WTC11 (cell line): ENCODE measurements around the gene DYNC1I2. TPM values are rescaled to one million over a fixed set of nuclear protein-coding genes. Genes with fewer than 3 reads are reported as not detected.

Source experiments
- ATAC-seq: fragments of 200-7000 bp; cut with Tn5 transposase; 2 replicates; pipeline ENCODE4 v1.10.0; 2021; ENCODE audit warnings: mild to moderate bottlenecking, moderate library complexity
- CTCF ChIA-PET: fragments of 300-600 bp; sonication (Branson Sonifier 250); formaldehyde crosslinking; loops from one replicate; lab custom pipeline; 2021; ENCODE audit warnings: antibody characterized with exemption; lab: Charles Lee
- POLR2A ChIA-PET: fragments of 350-600 bp; sonication (Branson Sonifier 250); formaldehyde crosslinking; loops from one replicate; lab custom pipeline; 2021; ENCODE audit warnings: antibody characterized with exemption; lab: Charles Lee
- DNase-seq: peaks from one replicate; pipeline ENCODE4 v3.0.0; 2021; ENCODE audit warnings: low spot score
- H3K27ac Mint-ChIP-seq: 2 replicates; pipeline ENCODE4 v1.8.0; 2021; ENCODE audit warnings: mixed read lengths
- H3K27me3 Mint-ChIP-seq: 2 replicates; pipeline ENCODE4 v1.8.0; 2021; ENCODE audit warnings: low read depth, mild to moderate bottlenecking, moderate library complexity, mixed read lengths
- H3K36me3 Mint-ChIP-seq: 2 replicates; pipeline ENCODE4 v1.8.0; 2021; ENCODE audit warnings: mixed read lengths
- H3K4me1 Mint-ChIP-seq: 2 replicates; pipeline ENCODE4 v1.8.0; 2022; ENCODE audit warnings: mixed read lengths
- H3K4me3 Mint-ChIP-seq: 2 replicates; pipeline ENCODE4 v1.8.0; 2021; ENCODE audit warnings: mild to moderate bottlenecking, moderate library complexity, mixed read lengths
- H3K9me3 Mint-ChIP-seq: 2 replicates; pipeline ENCODE4 v1.8.0; 2021; ENCODE audit warnings: mixed read lengths
- CBFB ChIP-seq: sonication (generic); formaldehyde crosslinking; IDR thresholded peaks from 2 replicates; pipeline ENCODE4 v1.8.1; 2022; ENCODE audit warnings: mild to moderate bottlenecking, low read depth, missing genetic modification reagents
- CREB1 ChIP-seq: sonication (generic); formaldehyde crosslinking; IDR thresholded peaks from 2 replicates; pipeline ENCODE4 v1.8.0; 2023; ENCODE audit warnings: mild to moderate bottlenecking, missing genetic modification reagents
- ELF4 ChIP-seq: sonication (generic); formaldehyde crosslinking; IDR thresholded peaks from 2 replicates; pipeline ENCODE4 v1.8.1; 2022; ENCODE audit warnings: low read depth, mild to moderate bottlenecking, moderate library complexity, missing genetic modification reagents
- FOXK1 ChIP-seq: sonication (generic); formaldehyde crosslinking; IDR thresholded peaks from 2 replicates; pipeline ENCODE4 v1.8.0; 2022; ENCODE audit warnings: mild to moderate bottlenecking, moderate library complexity, missing genetic modification reagents
- GRHL2 ChIP-seq: fragments of 250-450 bp; sonication (Bioruptor Pico); IDR thresholded peaks from 2 replicates; pipeline ENCODE4 v1.8.0; 2022; ENCODE audit warnings: mild to moderate bottlenecking, moderate library complexity; ENCODE audit not compliant: insufficient replicate concordance, severe bottlenecking
- GTF2I ChIP-seq: fragments of 250-450 bp; sonication (Bioruptor Pico); conservative IDR thresholded peaks from 2 replicates; pipeline ENCODE4 v1.4.0; 2021; ENCODE audit warnings: mild to moderate bottlenecking
- HMGXB4 ChIP-seq: sonication (generic); formaldehyde crosslinking; IDR thresholded peaks from 2 replicates; pipeline ENCODE4 v1.8.1; 2023; ENCODE audit warnings: mild to moderate bottlenecking, moderate library complexity, missing genetic modification reagents
- IRF2 ChIP-seq: sonication (generic); formaldehyde crosslinking; IDR thresholded peaks from 2 replicates; pipeline ENCODE4 v1.8.0; 2022; ENCODE audit warnings: low read depth, missing genetic modification reagents, borderline replicate concordance
- JAZF1 ChIP-seq: fragments of 250-450 bp; sonication (Bioruptor Pico); IDR thresholded peaks from 2 replicates; pipeline ENCODE4 v1.9.0; 2021; ENCODE audit warnings: moderate library complexity, mild to moderate bottlenecking, inconsistent platforms
- KAT7 ChIP-seq: sonication (generic); formaldehyde crosslinking; IDR thresholded peaks from 2 replicates; pipeline ENCODE4 v1.8.1; 2023; ENCODE audit warnings: missing genetic modification reagents, mild to moderate bottlenecking, borderline replicate concordance
- RELA ChIP-seq: sonication (generic); formaldehyde crosslinking; IDR thresholded peaks from 2 replicates; pipeline ENCODE4 v1.8.1; 2022; ENCODE audit warnings: missing genetic modification reagents, mild to moderate bottlenecking, borderline replicate concordance
- RORB ChIP-seq: fragments of 250-450 bp; sonication (Bioruptor Pico); IDR thresholded peaks from 2 replicates; pipeline ENCODE4 v1.9.0; 2021; ENCODE audit warnings: mild to moderate bottlenecking
- SMAD4 ChIP-seq: sonication (generic); formaldehyde crosslinking; IDR thresholded peaks from 2 replicates; pipeline ENCODE4 v1.8.0; 2022; ENCODE audit warnings: mild to moderate bottlenecking, missing genetic modification reagents
- ZNF416 ChIP-seq: fragments of 250-450 bp; sonication (Bioruptor Pico); IDR thresholded peaks from 2 replicates; pipeline ENCODE4 v1.9.0; 2021; ENCODE audit warnings: mild to moderate bottlenecking, inconsistent platforms
- ZNF425 ChIP-seq: fragments of 250-450 bp; sonication (Bioruptor Pico); conservative IDR thresholded peaks from 2 replicates; pipeline ENCODE4 v1.9.0; 2021; ENCODE audit warnings: mild to moderate bottlenecking
- ZNF671 ChIP-seq: fragments of 250-450 bp; sonication (Bioruptor Pico); IDR thresholded peaks from 2 replicates; pipeline ENCODE4 v1.8.0; 2021; ENCODE audit warnings: mild to moderate bottlenecking
- total RNA-seq: library from RNA; stranded (reverse); gene quantifications from 3 replicates; pipeline ENCODE4 v1.2.3, GENCODE V29; 2021
- TF ChIP-seq, protein P1 (sequence below): sonication (generic); formaldehyde crosslinking; IDR thresholded peaks from 2 replicates; pipeline ENCODE4 v1.8.1; 2022; ENCODE audit warnings: mild to moderate bottlenecking, moderate library complexity, missing genetic modification reagents
- TF ChIP-seq, protein P2 (sequence below): fragments of 200-600 bp; IDR thresholded peaks from 2 replicates; pipeline ENCODE4 v1.8.0; 2022; ENCODE audit warnings: antibody characterized with exemption
- TF ChIP-seq, protein P3 (sequence below): sonication (generic); formaldehyde crosslinking; IDR thresholded peaks from 2 replicates; pipeline ENCODE4 v1.8.0; 2022; ENCODE audit warnings: mild to moderate bottlenecking, missing genetic modification reagents

Gene DYNC1I2
- total RNA-seq, 1 experiment from 2014 or later, result 73.7 TPM

- Mint-ChIP-seq H3K36me3 (peaks cover 48% of the 10 kb centered on the region), H3K4me3 (no peak overlapping the region), H3K9me3 (peaks cover 59% of the 10 kb centered on the region), H3K27me3 (no peaks in the 10 kb centered on the region), H3K27ac (no peak overlapping the region), H3K4me1 (no peaks in the 10 kb centered on the region)
- ChIA-PET CTCF (no interaction called here), POLR2A (no interaction called here)
- DNase-seq (no peak), ATAC-seq (no peak)
- TF ChIP-seq RELA (CRISPR knock-in tag) (no peak), JAZF1 (no peak), GTF2I (CRISPR knock-in tag) (no peak), FOXK1 (CRISPR knock-in tag) (no peak), ZNF425 (no peak), KAT7 (CRISPR knock-in tag) (no peak), IRF2 (CRISPR knock-in tag) (no peak)
- TF ChIP-seq, protein P1, sequence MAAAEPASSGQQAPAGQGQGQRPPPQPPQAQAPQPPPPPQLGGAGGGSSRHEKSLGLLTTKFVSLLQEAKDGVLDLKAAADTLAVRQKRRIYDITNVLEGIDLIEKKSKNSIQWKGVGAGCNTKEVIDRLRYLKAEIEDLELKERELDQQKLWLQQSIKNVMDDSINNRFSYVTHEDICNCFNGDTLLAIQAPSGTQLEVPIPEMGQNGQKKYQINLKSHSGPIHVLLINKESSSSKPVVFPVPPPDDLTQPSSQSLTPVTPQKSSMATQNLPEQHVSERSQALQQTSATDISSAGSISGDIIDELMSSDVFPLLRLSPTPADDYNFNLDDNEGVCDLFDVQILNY (CRISPR knock-in tag), result no peak
Observed at GRCh38 chr2:171778515-171778914, 91.2 kb downstream of the DYNC1I2 start.

DNA sequence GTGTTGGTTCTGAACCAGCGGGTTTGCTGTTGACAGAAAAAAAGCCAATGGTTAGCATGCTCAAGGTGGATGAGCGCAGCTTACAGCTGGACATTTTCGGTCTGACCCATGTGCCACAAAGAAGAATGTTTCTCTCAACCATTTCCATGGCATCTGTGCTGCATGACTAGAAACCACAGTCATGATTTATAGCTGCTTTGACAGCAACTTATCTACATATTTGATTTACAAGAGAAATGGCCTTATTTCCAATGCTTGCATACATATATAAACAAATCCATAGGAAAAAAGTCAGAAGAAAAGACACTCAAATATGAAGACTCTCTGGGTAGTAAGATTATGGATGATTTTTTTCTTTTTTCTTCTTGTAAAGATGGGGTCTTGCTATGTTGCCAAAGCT is 98.2 kb downstream of the DYNC1I2 start:
- H3K9me3 Mint-ChIP-seq, result peaks cover 16% of the 10 kb centered on the region
- no peaks in the 10 kb centered on the region for H3K27me3 Mint-ChIP-seq
- no peak overlapping the region for H3K27ac Mint-ChIP-seq
- ChIA-PET CTCF (no interaction called here), POLR2A (no interaction called here)
- H3K4me1 Mint-ChIP-seq, result peaks cover 31% of the 10 kb centered on the region
- no peak overlapping the region for H3K4me3 Mint-ChIP-seq
- ATAC-seq (no peak), DNase-seq (no peak)
- TF ChIP-seq HMGXB4 (no peak), RORB (CRISPR knock-in tag) (no peak), GRHL2 (CRISPR knock-in tag) (no peak), ZNF671 (CRISPR knock-in tag) (no peak), CBFB (no peak), ELF4 (CRISPR knock-in tag) (no peak), CREB1 (no peak), ZNF416 (CRISPR knock-in tag) (no peak), SMAD4 (CRISPR knock-in tag) (no peak)
- TF ChIP-seq, protein P2, sequence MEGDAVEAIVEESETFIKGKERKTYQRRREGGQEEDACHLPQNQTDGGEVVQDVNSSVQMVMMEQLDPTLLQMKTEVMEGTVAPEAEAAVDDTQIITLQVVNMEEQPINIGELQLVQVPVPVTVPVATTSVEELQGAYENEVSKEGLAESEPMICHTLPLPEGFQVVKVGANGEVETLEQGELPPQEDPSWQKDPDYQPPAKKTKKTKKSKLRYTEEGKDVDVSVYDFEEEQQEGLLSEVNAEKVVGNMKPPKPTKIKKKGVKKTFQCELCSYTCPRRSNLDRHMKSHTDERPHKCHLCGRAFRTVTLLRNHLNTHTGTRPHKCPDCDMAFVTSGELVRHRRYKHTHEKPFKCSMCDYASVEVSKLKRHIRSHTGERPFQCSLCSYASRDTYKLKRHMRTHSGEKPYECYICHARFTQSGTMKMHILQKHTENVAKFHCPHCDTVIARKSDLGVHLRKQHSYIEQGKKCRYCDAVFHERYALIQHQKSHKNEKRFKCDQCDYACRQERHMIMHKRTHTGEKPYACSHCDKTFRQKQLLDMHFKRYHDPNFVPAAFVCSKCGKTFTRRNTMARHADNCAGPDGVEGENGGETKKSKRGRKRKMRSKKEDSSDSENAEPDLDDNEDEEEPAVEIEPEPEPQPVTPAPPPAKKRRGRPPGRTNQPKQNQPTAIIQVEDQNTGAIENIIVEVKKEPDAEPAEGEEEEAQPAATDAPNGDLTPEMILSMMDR, result no peak
- TF ChIP-seq, protein P3, sequence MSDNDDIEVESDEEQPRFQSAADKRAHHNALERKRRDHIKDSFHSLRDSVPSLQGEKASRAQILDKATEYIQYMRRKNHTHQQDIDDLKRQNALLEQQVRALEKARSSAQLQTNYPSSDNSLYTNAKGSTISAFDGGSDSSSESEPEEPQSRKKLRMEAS (CRISPR knock-in tag), result no peak
- H3K36me3 Mint-ChIP-seq, result peaks cover 42% of the 10 kb centered on the region
